AG08395 (cell line): Measurements from ENCODE around the gene FBRSL1.
A peak's percentile ranks its signal among the peaks of the same experiment; 100 is the strongest.

Experiments used
- DNase-seq: peaks from one replicate; pipeline ENCODE4 v3.0.0; 2012; ENCODE audit warnings: mixed read lengths, low spot score

The FBRSL1 gene

DNA sequence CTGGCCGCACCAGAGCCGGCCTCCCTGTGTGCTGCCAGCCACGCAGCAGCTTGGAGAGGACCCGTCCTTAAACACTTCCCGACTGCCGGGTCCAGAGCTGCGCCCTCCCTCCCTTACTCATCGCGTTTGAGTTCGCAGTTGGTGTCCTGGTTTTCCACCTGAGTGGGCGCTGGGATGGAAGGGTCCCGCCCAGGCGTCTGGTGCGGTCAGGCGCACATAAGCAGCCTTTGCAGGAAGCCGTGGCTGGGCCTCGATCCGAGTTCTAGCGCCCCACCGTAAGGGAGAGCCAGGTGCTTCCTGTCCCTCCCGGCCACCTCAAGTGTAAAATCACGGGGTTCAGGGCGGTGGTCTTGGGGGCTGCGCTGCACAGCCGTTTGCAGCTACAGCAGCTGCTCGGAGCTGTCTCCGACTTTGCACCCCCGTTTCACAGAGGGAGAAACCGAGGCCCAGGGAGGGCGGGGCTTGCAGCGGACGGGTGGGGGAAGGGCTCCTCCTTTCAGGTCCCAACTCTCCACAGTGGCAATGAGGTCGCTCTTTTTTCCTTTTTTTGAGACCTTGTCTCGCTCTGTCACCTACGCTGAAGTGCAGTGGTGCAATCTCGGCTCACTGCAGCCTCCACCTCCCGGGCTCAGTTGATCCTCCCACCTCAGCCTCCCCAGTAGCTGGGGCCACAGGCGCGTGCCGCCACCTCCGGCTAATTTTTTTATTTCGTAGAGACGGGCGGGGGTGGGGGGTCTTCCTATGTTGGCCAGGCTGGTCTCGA lies 69.1 kb downstream of the FBRSL1 start:
- no peak for DNase-seq

DNA sequence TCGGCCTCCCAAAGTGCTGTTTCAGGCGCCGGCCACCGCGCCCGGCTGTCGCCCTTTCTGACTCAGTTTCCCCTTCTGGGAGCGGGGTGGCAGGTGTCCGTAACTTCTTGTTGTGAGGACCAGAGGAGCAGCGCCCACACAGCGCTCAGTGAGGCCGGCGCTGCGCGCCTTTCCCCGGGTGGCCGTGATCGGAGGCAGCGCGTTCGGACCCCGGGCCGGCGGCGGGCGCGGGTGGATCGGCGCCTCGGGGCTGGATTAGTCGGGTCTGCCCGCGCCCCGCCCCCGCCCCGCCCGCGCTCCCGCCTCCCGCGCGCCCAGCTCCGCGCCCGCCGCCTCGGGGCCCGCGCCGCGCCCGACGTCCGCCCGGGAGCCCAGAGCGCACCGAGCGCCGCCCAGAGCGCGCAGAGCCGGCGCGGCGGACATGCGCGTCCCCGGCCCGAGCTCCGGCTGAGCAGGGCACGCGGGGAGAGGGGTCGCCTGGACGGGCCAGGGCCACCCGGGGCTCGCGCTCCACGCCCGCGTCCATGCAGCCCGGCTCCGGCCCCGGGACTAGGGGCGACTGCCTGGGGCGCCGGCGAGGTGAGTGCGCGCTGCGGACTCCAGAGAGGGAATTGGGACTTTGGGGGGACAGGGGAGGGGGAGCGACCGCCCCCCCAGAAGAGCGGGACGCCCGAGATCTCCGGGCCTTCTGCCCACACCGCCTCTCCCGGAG lies 69.9 kb downstream of the FBRSL1 start:
- peak; percentile 87 for DNase-seq

DNA sequence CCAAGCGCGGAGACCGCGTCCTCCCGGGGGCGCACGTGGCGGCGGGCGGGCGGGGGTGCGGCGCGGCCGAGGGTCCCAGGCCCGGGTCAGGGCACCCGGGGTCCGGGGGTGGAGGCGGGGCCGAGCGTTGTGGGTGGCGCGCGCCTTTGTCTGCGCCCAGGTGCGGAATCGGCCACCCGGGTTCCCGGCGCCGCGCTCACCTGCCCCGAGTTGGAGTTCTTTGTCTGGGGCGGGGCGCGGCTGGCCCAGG lies 70.3 kb downstream of the FBRSL1 start:
- no peak for DNase-seq

DNA sequence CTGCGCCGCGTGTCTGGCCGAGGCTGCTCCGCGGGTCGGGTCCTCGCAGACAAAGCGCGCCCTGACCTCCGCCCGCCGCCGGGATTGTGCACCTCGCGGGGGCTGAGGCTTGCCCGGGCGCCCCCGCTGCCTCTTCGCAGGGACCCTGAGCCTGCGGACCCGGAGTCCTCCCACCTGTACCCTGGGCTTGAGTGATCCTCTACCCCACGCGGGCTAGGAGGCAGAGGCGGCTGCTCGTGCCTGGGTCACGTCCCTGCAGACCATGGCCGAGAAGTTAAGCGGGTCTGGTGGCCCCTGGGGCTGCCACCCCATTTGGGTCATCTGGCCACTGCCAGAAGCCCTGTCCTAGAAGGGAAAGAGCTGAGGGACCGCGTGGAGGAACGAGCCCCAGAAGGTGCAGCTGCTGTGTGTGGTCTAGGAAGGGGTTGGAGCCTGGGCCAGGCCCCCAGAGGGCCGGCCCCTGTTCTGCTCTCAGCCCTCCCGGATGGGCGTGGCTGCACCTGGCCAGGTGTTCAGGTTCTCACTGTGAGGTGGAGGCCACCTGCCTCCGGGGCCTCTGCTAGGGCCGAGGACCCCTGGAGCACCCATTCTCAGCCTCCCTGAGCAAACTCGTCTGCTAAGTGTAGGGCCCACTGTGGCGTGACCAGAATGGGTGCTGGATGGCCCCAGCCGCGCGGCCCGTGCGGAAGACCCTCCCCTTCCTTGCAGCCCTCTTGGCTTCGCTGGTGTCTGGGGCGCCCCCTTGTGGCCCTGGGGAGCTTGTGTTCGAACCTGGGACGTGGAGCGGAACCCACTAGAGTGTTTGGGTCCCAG lies 70.9 kb downstream of the FBRSL1 start:
- peak; percentile 50 for DNase-seq
